D721Med (cell line): ENCODE data around the gene KCNC3.

Experiments
- DNase-seq: peaks from one replicate; pipeline ENCODE4 v3.0.0; 2011; ENCODE audit warnings: low spot score; ENCODE audit not compliant: insufficient read length
- FAIRE-seq: peaks from 2 replicates; lab custom pipeline; 2011; peaks lifted over from hg19 to GRCh38; lab: Jason Lieb, UNC
- CTCF ChIP-seq: IDR thresholded peaks from 2 replicates; pipeline ENCODE4 v1.5.1; 2012; ENCODE audit warnings: mild to moderate bottlenecking, control low read depth; ENCODE audit not compliant: insufficient read depth; ENCODE audit errors: missing control alignments

KCNC3 gene

DNA sequence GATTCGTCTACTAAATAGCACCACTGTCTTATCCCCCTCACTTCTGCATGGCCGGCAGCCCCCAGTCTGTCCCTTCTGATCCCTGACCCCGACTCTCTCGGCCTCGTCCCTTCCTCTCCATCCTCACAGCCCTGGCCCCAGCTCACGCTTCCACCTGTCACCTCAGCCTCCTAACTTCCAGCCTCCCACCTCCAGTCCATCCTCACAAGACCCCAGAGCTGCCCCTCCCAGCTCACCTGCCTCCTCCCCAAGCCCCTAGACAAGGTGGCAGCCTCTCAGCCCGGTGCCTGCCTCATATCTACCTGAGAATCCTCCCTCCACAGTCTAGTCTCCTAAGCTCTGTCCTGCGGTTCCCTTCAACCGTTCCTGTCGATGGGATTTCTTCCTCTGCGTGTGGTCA lies 10.0 kb downstream of the KCNC3 start:
- TF ChIP-seq CTCF: no peak
- DNase-seq (no peak), FAIRE-seq (no peak)

DNA sequence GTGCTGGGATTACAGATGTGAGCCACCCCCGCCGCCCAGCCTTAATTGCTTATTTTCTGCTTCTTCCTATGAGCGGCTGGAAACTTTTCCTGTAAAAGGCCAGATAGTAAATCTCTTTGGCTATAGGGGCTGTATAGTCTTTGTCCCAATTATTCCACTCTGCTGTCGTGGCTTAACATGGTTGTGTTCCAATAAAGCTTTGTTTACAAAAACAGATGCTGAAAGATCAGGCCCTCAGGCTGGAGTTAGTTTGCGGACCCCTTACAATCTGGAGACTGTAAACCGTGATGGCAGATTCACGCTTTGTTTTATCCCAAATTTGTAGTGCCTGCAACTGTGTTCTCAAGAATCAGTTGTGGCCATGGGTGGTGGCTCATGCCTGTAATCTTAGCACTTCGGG lies 10.7 kb downstream of the KCNC3 start:
- no peak for TF ChIP-seq CTCF
- no peak for FAIRE-seq
- DNase-seq: no peak

DNA sequence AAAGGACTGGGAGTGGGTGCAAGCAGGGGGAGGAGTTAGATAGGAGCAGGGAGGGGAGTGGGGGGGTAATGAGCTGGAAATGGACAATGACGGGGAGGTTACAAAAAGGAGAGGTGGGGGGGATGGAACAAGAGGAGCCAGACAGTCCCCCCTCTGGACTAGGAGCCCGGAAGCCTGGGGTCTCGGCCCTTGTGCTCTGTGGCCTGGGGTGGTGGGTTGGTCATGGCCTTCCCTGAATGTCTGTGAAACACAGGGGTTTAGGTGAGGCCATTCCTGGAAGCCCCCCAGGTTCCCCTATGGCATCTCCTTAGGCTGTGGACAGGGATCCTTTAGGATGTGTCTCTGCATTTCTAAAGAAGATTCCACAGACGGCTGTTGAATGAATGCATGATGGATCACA lies 12.1 kb downstream of the KCNC3 start:
- FAIRE-seq (no peak), DNase-seq (no peak)
- TF ChIP-seq CTCF: no peak

GRCh38 chr19:50315773-50316448 lies 13.3 kb downstream of the KCNC3 start:
- FAIRE-seq: no peak
- no peak for TF ChIP-seq CTCF
- DNase-seq: no peak

- DNase-seq: no peak
- no peak for FAIRE-seq
- TF ChIP-seq CTCF: no peak
Measured at GRCh38 chr19:50314724-50315708, 14.2 kb downstream of the KCNC3 start.

DNA sequence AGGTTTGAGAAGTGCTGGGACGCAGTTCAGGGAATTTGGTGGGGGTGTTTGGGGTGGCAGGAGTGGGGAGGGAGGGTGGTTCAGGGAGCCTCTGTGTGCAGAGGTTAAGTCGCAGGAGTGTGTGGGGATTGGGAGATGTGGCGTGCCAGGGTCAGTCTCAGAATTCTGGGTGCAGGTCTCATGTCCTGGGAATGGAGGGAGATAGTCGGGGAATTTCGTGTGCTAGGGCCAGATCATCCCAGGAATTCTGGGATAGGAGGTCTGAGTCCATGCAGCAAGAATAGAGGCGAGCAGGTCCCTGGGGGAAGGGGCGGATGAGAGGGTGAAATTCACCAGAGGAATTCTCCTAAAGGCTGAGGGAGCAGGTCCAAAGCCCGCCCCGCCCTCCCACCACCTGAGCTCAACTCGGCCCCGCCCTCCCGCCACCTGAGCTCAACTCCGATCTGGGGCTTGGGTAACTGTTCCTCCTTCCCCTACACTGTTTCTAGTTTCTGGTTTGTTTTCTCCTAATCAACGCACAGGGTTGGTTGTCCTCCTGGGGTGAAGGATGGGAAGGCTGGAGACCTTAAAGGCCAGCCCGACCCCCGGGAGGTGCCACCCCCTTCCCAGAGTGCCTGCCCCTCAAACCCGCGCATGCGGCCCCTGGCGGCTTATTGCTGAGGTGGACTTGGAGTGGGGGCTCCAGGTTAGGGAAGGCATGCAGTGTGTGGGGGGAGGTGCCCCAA lies 15.2 kb downstream of the KCNC3 start:
- DNase-seq (no peak), FAIRE-seq (no peak)
- no peak for TF ChIP-seq CTCF
